Testis (tissue), 3 donors: ENCODE data around the gene PSRC1. TPM values are rescaled to one million over a fixed set of nuclear protein-coding genes. Genes with fewer than 3 reads are reported as not detected.

Source experiments
- DNase-seq: peaks from one replicate; pipeline ENCODE4 v3.0.0-alpha.2; 2019
- H3K27ac ChIP-seq, 2 donors: fragments of 200-600 bp; sonication (generic); one replicate each; pipeline ENCODE4 v1.5.1; 2019
- H3K27me3 ChIP-seq: fragments of 200-600 bp; sonication (generic); one replicate; pipeline ENCODE4 v1.5.1; 2019
- H3K36me3 ChIP-seq: fragments of 200-600 bp; sonication (generic); one replicate; pipeline ENCODE4 v1.5.1; 2017; ENCODE audit warnings: low read depth; ENCODE audit errors: missing control alignments
- H3K4me1 ChIP-seq: fragments of 200-600 bp; sonication (generic); one replicate; pipeline ENCODE4 v1.5.1; 2019
- H3K4me3 ChIP-seq, 2 donors: fragments of 200-600 bp; sonication (generic); one replicate each; pipeline ENCODE4 v1.5.1; 2017 to 2019
- H3K9me3 ChIP-seq: fragments of 200-600 bp; sonication (generic); one replicate; pipeline ENCODE4 v1.5.1; 2017
- CTCF ChIP-seq, 3 experiments: fragments of 450-650 bp in 2 of 3; fragments of 200-600 bp in 1 of 3; sonication (generic) in 1 of 3; IDR thresholded peaks; one replicate each; pipeline ENCODE4 v1.5.1; 2016 to 2019; ENCODE audit warnings: antibody characterized with exemption in 3 of 3, mild to moderate bottlenecking in 2 of 3, moderate library complexity in 1 of 3
- POLR2A ChIP-seq: fragments of 450-650 bp; IDR thresholded peaks from one replicate; pipeline ENCODE4 v1.6.1; 2017; ENCODE audit warnings: antibody characterized with exemption, mild to moderate bottlenecking, moderate library complexity
- WGBS, 2 donors: methylation state at CpG; one replicate each; pipeline ENCODE4 v1.1.5; 2018; 5-methylcytosine and 5-hydroxymethylcytosine counted together
- intact Hi-C: fragments of 100-400 bp; cut with DNase I; formaldehyde crosslinking; loops from one replicate; pipeline ENCODE4 v1.15.1; 2023; ENCODE audit warnings: low total_unique reads
- polyA plus RNA-seq: library from polyadenylated mRNA; stranded (reverse); fragments of 350-450 nt; fragmentation: Illumina TruSeq; extraction: RNeasy Lipid Tissue Mini Kit (QIAGEN cat#74804); gene quantifications from one replicate; pipeline ENCODE4 v1.2.3, GENCODE V29; 2014; ENCODE audit warnings: low read depth, low replicate concordance; ENCODE audit not compliant: insufficient read depth
- total RNA-seq, 2 donors: library from RNA; depleted of rRNA; stranded (reverse); fragments of >200 nt; gene quantifications; one replicate each; pipeline ENCODE4 v1.2.3, GENCODE V29; 2016

The PSRC1 gene
- total and polyA plus RNA-seq, 3 donors from 2014 or later = 24.0 to 48.9 (median 34.0) TPM

GRCh38 chr1:109256971-109257681 lies 25.8 kb downstream of the PSRC1 start:
- Histone ChIP-seq H3K36me3 (no peaks in the 10 kb centered on the region), H3K9me3 (no peaks in the 10 kb centered on the region), H3K4me1 (peaks cover 43% of the 10 kb centered on the region), H3K4me3 (no peak overlapping the region), H3K27ac (no peak overlapping the region), H3K27me3 (no peaks in the 10 kb centered on the region)
- DNase-seq = no peak
- 92 to 98% methylated on average over 5 of the region's 5 CpGs for WGBS, 2 donors
- intact Hi-C loops = no loop called here
- TF ChIP-seq CTCF (IDR thresholded peaks at IDR 0.05) = no peak
- no peak for TF ChIP-seq POLR2A

GRCh38 chr1:109256085-109256484 lies 26.9 kb downstream of the PSRC1 start:
- no peak for TF ChIP-seq CTCF (IDR thresholded peaks at IDR 0.05)
- TF ChIP-seq POLR2A = no peak
- 81 to 85% methylated on average over 7 of the region's 7 CpGs for WGBS, 2 donors

GRCh38 chr1:109255678-109256077 lies 27.3 kb downstream of the PSRC1 start:
- peak overlapping the region in 1 of 2 donors; percentile 69 for H3K27ac ChIP-seq
- intact Hi-C loops = no loop called here
- peaks cover 43% of the 10 kb centered on the region for H3K4me1 ChIP-seq
- TF ChIP-seq CTCF (IDR thresholded peaks at IDR 0.05) (no peak), POLR2A (no peak)
- H3K4me3 ChIP-seq = no peak overlapping the region
- H3K9me3 ChIP-seq = no peaks in the 10 kb centered on the region
- no peaks in the 10 kb centered on the region for H3K27me3 ChIP-seq
- DNase-seq = no peak
- no peaks in the 10 kb centered on the region for H3K36me3 ChIP-seq
- WGBS, 2 donors = 73 to 86% methylated on average over 4 to 5 of the region's 5 CpGs

More at GRCh38 chr1:109256085-109256484, 26.9 kb downstream of the PSRC1 start:
- intact Hi-C loops = no loop called here
- no peak for DNase-seq
- Histone ChIP-seq H3K36me3 (no peaks in the 10 kb centered on the region), H3K4me1 (peaks cover 43% of the 10 kb centered on the region), H3K27me3 (no peaks in the 10 kb centered on the region), H3K4me3 (no peak overlapping the region), H3K9me3 (no peaks in the 10 kb centered on the region), H3K27ac (peak overlapping the region in 1 of 2 donors; percentile 69)

GRCh38 chr1:109255097-109255651 lies 27.8 kb downstream of the PSRC1 start:
- H3K36me3 ChIP-seq = no peaks in the 10 kb centered on the region
- intact Hi-C loops = no loop called here
- TF ChIP-seq CTCF (IDR thresholded peaks at IDR 0.05) (no peak), POLR2A (no peak)
- 41 to 55% methylated on average over 15 of the region's 15 CpGs for WGBS, 2 donors
- DNase-seq = no peak
- H3K27ac ChIP-seq = peak overlapping the region; percentile 69 to 78
- H3K9me3 ChIP-seq = no peaks in the 10 kb centered on the region
- no peaks in the 10 kb centered on the region for H3K27me3 ChIP-seq
- H3K4me1 ChIP-seq = peaks cover 45% of the 10 kb centered on the region
- H3K4me3 ChIP-seq = no peak overlapping the region
